Vagina (tissue), 2 donors: ENCODE measurements around the gene TBC1D22A. TPM values are rescaled to one million over a fixed set of nuclear protein-coding genes. Genes with fewer than 3 reads are reported as not detected.

Experiments used
- DNase-seq, 2 donors: peaks; one replicate each; pipeline ENCODE4 v3.0.0-alpha.2; 2017; ENCODE audit errors: extremely low spot score in 2 of 2
- H3K27ac ChIP-seq: fragments of 200-600 bp; sonication (generic); one replicate; pipeline ENCODE4 v1.5.1; 2019
- H3K27me3 ChIP-seq: fragments of 200-600 bp; sonication (generic); one replicate; pipeline ENCODE4 v1.5.1; 2019
- H3K36me3 ChIP-seq, 2 donors: fragments of 200-600 bp; sonication (generic); one replicate each; pipeline ENCODE4 v1.5.1; 2017 to 2019
- H3K4me1 ChIP-seq: fragments of 200-600 bp; sonication (generic); one replicate; pipeline ENCODE4 v1.5.1; 2019
- H3K4me3 ChIP-seq, 2 donors: fragments of 200-600 bp; sonication (generic); 1 replicate in 1 of 2; 2 replicates in 1 of 2; pipeline ENCODE4 v1.5.1; 2016 to 2019
- H3K9me3 ChIP-seq: fragments of 200-600 bp; sonication (generic); one replicate; pipeline ENCODE4 v1.5.1; 2019
- CTCF ChIP-seq, 3 experiments: fragments of 450-650 bp in 2 of 3; fragments of 200-600 bp in 1 of 3; sonication (generic) in 1 of 3; IDR thresholded peaks; one replicate each; pipeline ENCODE4 v1.5.1; 2017 to 2019; ENCODE audit warnings: antibody characterized with exemption in 3 of 3, mild to moderate bottlenecking in 2 of 3, moderate library complexity in 2 of 3
- POLR2A ChIP-seq, 2 donors: fragments of 450-650 bp; IDR thresholded peaks; one replicate each; pipeline ENCODE4 v1.6.1; 2017; ENCODE audit warnings: antibody characterized with exemption in 2 of 2, mild to moderate bottlenecking in 2 of 2, moderate library complexity in 2 of 2
- POLR2AphosphoS5 ChIP-seq, 2 donors: sonication (generic); formaldehyde crosslinking; IDR thresholded peaks; one replicate each; pipeline ENCODE4 v1.9.0; 2017; ENCODE audit warnings: antibody characterized with exemption in 2 of 2, mild to moderate bottlenecking in 2 of 2, low read depth in 1 of 2; ENCODE audit not compliant: insufficient read depth in 1 of 2
- intact Hi-C: fragments of 100-400 bp; cut with DNase I; formaldehyde crosslinking; loops from one replicate; pipeline ENCODE4 v1.15.1; 2023
- total RNA-seq: library from RNA; depleted of rRNA; stranded (reverse); fragments of >200 nt; gene quantifications from one replicate; pipeline ENCODE4 v1.2.3, GENCODE V29; 2016

TBC1D22A gene
- total RNA-seq, 1 donor from 2014 or later: 38.3 TPM

GRCh38 chr22:47001288-47001687, 238.8 kb downstream of the TBC1D22A start:
- intact Hi-C loops: no loop called here
- no peak for DNase-seq
- TF ChIP-seq CTCF (IDR thresholded peaks at IDR 0.05): no peak
- no peak for TF ChIP-seq POLR2AphosphoS5 (IDR thresholded peaks at IDR 0.05; ENCODE audit: insufficient read depth in 1 of 2, low read depth in 1 of 2)
- TF ChIP-seq POLR2A (IDR thresholded peaks at IDR 0.05): no peak

GRCh38 chr22:47002692-47003091, 240.2 kb downstream of the TBC1D22A start:
- no peak for TF ChIP-seq POLR2AphosphoS5 (IDR thresholded peaks at IDR 0.05; ENCODE audit: insufficient read depth in 1 of 2, low read depth in 1 of 2)
- TF ChIP-seq CTCF (IDR thresholded peaks at IDR 0.05): no peak
- Histone ChIP-seq H3K27me3 (no peaks in the 10 kb centered on the region), H3K9me3 (no peaks in the 10 kb centered on the region), H3K4me3 (no peak overlapping the region), H3K27ac (no peak overlapping the region), H3K36me3 (peaks cover 0 to 15% of the 10 kb centered on the region in 2 donors), H3K4me1 (no peaks in the 10 kb centered on the region)
- DNase-seq: no peak
- intact Hi-C loops: no loop called here

More at GRCh38 chr22:47001288-47001687, 238.8 kb downstream of the TBC1D22A start:
- no peaks in the 10 kb centered on the region for H3K27me3 ChIP-seq
- no peak overlapping the region for H3K27ac ChIP-seq
- no peak overlapping the region for H3K4me3 ChIP-seq
- H3K4me1 ChIP-seq: no peaks in the 10 kb centered on the region
- H3K9me3 ChIP-seq: no peaks in the 10 kb centered on the region
- peaks cover 0 to 4% of the 10 kb centered on the region in 2 donors for H3K36me3 ChIP-seq

- intact Hi-C loops: no loop called here
Measured at GRCh38 chr22:47005506-47006408, 243.3 kb downstream of the TBC1D22A start.

GRCh38 chr22:47006433-47006832, 244.0 kb downstream of the TBC1D22A start:
- no peaks in the 10 kb centered on the region for H3K27me3 ChIP-seq
- no peak overlapping the region for H3K27ac ChIP-seq
- H3K9me3 ChIP-seq: no peaks in the 10 kb centered on the region
- no peak for DNase-seq
- no peaks in the 10 kb centered on the region for H3K4me1 ChIP-seq
- TF ChIP-seq CTCF (IDR thresholded peaks at IDR 0.05) (no peak), POLR2AphosphoS5 (IDR thresholded peaks at IDR 0.05; ENCODE audit: insufficient read depth in 1 of 2, low read depth in 1 of 2) (no peak), POLR2A (IDR thresholded peaks at IDR 0.05) (no peak)
- peaks cover 0 to 11% of the 10 kb centered on the region in 2 donors for H3K36me3 ChIP-seq
- intact Hi-C loops: no loop called here
- H3K4me3 ChIP-seq: no peak overlapping the region

More at GRCh38 chr22:47005506-47006408, 243.3 kb downstream of the TBC1D22A start:
- DNase-seq: no peak
- Histone ChIP-seq H3K27ac (no peak overlapping the region), H3K4me1 (no peaks in the 10 kb centered on the region), H3K36me3 (peaks cover 0 to 11% of the 10 kb centered on the region in 2 donors), H3K9me3 (no peaks in the 10 kb centered on the region), H3K27me3 (no peaks in the 10 kb centered on the region), H3K4me3 (no peak overlapping the region)
- TF ChIP-seq POLR2A (IDR thresholded peaks at IDR 0.05) (no peak), POLR2AphosphoS5 (IDR thresholded peaks at IDR 0.05; ENCODE audit: insufficient read depth in 1 of 2, low read depth in 1 of 2) (no peak), CTCF (IDR thresholded peaks at IDR 0.05) (no peak)

GRCh38 chr22:47006869-47007268, 244.4 kb downstream of the TBC1D22A start:
- Histone ChIP-seq H3K27ac (no peak overlapping the region), H3K4me1 (no peaks in the 10 kb centered on the region), H3K27me3 (no peaks in the 10 kb centered on the region), H3K4me3 (no peak overlapping the region), H3K36me3 (peaks cover 0 to 11% of the 10 kb centered on the region in 2 donors), H3K9me3 (no peaks in the 10 kb centered on the region)
- TF ChIP-seq POLR2AphosphoS5 (IDR thresholded peaks at IDR 0.05; ENCODE audit: insufficient read depth in 1 of 2, low read depth in 1 of 2) (no peak), CTCF (IDR thresholded peaks at IDR 0.05) (no peak), POLR2A (IDR thresholded peaks at IDR 0.05) (no peak)
- no peak for DNase-seq
- intact Hi-C loops: no loop called here
